Measurements from ENCODE around the gene PAX2. TPM values are rescaled to one million over a fixed set of nuclear protein-coding genes. Genes with fewer than 3 reads are reported as not detected.

Gene PAX2
- total and polyA plus RNA-seq, 2 of the 13 experiments (the other 11 are each of a cell fraction or from before 2014, with no cell fraction given), result not detected

GRCh38 chr10:100826983-100827818 is 81.8 kb downstream of the PAX2 start (continued):
- TF ChIP-seq RNF219 (CRISPR knock-in tag; IDR thresholded peaks at IDR 0.05) (no peak), KDM6A (CRISPR knock-in tag; IDR thresholded peaks at IDR 0.05; ENCODE audit: low read depth) (no peak), SAP130 (CRISPR knock-in tag; IDR thresholded peaks at IDR 0.05; ENCODE audit: low read depth) (0 out of 2 replicates have a peak, but pooled peaks have one; percentile 1), HDAC1 (CRISPR knock-in tag; IDR thresholded peaks at IDR 0.05) (0 out of 2 replicates have a peak, but pooled peaks have one; percentile 20), ZNF781 (CRISPR knock-in tag; IDR thresholded peaks at IDR 0.05; ENCODE audit: borderline replicate concordance, not compliant biosample characterization) (no peak), HNRNPLL (IDR thresholded peaks at IDR 0.05; ENCODE audit: low read depth, low read length, poor library complexity, severe bottlenecking) (peak; percentile 73), BCL6 (CRISPR knock-in tag; IDR thresholded peaks at IDR 0.05) (peak; percentile 6; the same call in 1 of the 2 replicates), ZNF883 (CRISPR knock-in tag; IDR thresholded peaks at IDR 0.05; ENCODE audit: not compliant biosample characterization) (peak; percentile 33), ZMAT3 (CRISPR knock-in tag; conservative IDR thresholded peaks at IDR 0.05) (no peak), ZNF383 (CRISPR knock-in tag; IDR thresholded peaks at IDR 0.05; ENCODE audit: borderline replicate concordance) (no peak), EZH2 (conservative IDR thresholded peaks at IDR 0.05; ENCODE audit: low read depth, low read length) (peak; percentile 27; the same call in 1 of the 2 replicates), SNAPC4 (CRISPR knock-in tag; IDR thresholded peaks at IDR 0.05) (no peak), CTCF (CRISPR knock-in tag; IDR thresholded peaks at IDR 0.05) (peak; percentile 68)

All from HepG2 (cell line).